Measurements from ENCODE around the gene THBS2.

THBS2 gene

GRCh38 chr6:169177516-169178166 lies 76.0 kb downstream of the THBS2 start:
- in situ Hi-C loops (cut with HindIII; ENCODE audit: low pct_ligation_motif_present, low pct_unique_long_range_greater_than_20kb, low sequenced_read_pairs), result no loop called here
- DNase-seq, result no peak

GRCh38 chr6:169176361-169176991 lies 77.2 kb downstream of the THBS2 start:
- in situ Hi-C loops (cut with HindIII; ENCODE audit: low pct_ligation_motif_present, low pct_unique_long_range_greater_than_20kb, low sequenced_read_pairs), result no loop called here

GRCh38 chr6:169175360-169175887 lies 78.2 kb downstream of the THBS2 start:
- in situ Hi-C loops (cut with HindIII; ENCODE audit: low pct_ligation_motif_present, low pct_unique_long_range_greater_than_20kb, low sequenced_read_pairs), result no loop called here

More at GRCh38 chr6:169176361-169176991, 77.2 kb downstream of the THBS2 start:
- DNase-seq, result no peak

DNA sequence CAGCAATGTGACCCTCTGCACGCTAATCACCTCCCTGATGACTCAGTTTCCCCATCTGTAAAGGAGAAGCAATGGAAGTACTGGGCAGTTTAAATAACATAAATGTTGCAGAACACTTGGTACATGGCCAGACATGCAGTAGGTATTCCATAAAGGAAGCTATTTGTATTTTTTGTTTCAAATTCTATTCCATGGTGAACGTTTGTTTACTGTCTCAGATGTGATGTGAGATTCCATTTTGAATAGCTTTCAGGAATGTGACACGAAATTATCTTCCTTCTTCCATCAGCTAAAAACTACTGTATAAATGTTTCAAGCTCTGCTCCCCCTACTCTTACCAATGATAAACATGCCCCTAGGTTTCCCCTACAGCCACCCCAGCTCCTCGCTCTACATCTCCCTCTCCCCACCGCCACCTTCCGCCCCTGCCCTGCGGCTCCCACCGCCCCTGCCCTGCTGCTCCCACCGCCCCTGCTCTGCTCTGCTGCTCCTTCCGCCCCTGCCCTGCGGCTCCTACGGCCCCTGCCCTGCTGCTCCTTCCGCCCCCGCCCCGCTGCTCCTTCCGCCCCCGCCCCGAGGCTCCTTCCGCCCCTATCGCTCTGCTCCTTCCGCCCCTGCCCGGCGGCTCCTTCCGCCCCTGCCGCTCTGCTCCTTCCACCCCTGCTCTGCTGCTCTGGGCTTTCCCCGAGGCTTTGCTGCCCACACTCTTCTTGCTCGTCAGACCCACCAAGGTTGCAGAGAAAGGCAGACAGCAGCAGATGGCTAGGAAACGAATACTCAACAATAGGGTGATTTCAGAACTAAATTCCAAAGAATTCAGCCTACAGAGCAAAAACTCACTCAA lies 78.9 kb downstream of the THBS2 start:
- in situ Hi-C loops (cut with HindIII; ENCODE audit: low pct_ligation_motif_present, low pct_unique_long_range_greater_than_20kb, low sequenced_read_pairs), result no loop called here
- DNase-seq, result no peak

More at GRCh38 chr6:169175360-169175887, 78.2 kb downstream of the THBS2 start:
- DNase-seq, result no peak

DNA sequence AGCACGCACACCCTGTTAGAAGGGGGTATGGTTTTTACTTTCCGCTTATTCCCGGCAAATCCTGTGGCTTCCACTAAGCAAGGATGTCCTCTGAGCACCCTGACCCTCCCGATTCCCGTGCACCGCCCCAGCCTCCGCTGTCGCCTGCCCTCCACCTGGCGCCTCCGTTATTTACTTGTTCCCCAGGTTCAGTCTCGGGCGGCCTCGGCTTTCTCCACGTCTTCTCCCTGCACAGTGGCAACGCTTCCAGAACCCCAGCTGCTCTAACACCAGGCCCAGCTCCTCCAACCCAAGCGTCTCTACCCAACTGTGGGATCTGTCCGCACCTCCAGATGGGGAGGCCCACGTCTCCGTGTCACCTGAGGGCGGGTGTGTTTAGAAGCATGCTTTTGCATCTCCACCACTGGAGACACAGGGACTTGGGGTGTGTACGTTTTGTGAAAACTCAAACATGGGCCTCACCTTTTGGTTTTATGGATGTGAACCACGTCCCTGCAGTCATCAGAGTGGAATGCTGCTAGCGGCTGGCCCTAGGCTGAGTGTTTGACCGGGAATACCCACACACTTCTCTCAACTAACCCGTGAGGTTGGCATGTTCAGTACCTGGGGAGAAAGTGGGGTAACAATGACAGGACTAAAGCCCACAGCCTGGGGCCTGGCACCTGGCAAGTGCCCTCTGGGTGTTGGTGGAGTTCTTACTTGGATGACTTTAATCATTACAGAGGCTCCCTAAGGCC lies 79.9 kb downstream of the THBS2 start:
- DNase-seq, result no peak

DNA sequence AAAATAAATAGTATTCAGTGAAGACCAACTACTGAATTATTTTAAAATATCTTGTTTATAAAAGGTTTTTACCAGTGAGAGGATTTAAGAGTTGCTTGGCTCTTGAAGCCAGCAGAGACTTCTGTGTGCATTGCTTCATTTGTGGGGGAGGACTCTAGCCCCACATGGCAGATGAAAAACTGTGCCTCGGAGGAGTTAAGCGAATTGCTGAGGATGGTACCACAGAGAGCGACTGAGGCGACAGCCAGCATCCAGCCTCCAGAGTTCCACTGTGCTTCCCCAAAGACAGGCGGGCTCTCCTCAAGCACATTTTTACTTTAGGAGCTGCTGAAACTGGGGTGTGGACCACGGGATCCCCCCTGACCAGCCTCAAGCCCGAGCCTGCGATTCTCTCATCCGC lies 80.7 kb downstream of the THBS2 start:
- in situ Hi-C loops (cut with HindIII; ENCODE audit: low pct_ligation_motif_present, low pct_unique_long_range_greater_than_20kb, low sequenced_read_pairs), result no loop called here
- DNase-seq, result no peak

More for the DNA sequence above, 79.9 kb downstream of the THBS2 start:
- in situ Hi-C loops (cut with HindIII; ENCODE audit: low pct_ligation_motif_present, low pct_unique_long_range_greater_than_20kb, low sequenced_read_pairs), result no loop called here

- in situ Hi-C loops (cut with HindIII; ENCODE audit: low pct_ligation_motif_present, low pct_unique_long_range_greater_than_20kb, low sequenced_read_pairs), result no loop called here
Observed at GRCh38 chr6:169172456-169172855, 81.2 kb downstream of the THBS2 start.

GRCh38 chr6:169171951-169172350 lies 81.7 kb downstream of the THBS2 start:
- in situ Hi-C loops (cut with HindIII; ENCODE audit: low pct_ligation_motif_present, low pct_unique_long_range_greater_than_20kb, low sequenced_read_pairs), result no loop called here
- no peak for DNase-seq

More at GRCh38 chr6:169172456-169172855, 81.2 kb downstream of the THBS2 start:
- DNase-seq, result no peak

DNA sequence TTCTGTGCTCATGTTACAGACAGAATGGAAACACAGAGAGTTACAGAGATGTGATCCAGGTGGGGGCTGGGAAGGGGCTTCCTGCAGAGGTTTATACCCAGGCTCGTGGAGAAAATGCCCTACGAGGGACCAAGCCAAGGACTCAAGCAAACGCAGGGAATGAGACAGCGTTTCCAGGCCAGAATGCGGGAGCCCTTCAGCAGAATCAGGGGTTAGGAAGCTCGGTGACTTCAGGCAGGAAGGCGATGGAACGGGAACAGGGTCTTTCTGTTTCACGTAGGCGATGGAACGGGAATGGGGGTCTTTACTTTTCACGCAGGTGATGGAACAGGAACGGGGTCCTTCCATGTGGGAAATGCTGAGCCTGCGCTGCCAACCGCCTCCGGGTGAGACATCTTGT lies 82.6 kb downstream of the THBS2 start:
- in situ Hi-C loops (cut with HindIII; ENCODE audit: low pct_ligation_motif_present, low pct_unique_long_range_greater_than_20kb, low sequenced_read_pairs), result no loop called here
- no peak for DNase-seq

GRCh38 chr6:169170583-169170955 lies 83.1 kb downstream of the THBS2 start:
- in situ Hi-C loops (cut with HindIII; ENCODE audit: low pct_ligation_motif_present, low pct_unique_long_range_greater_than_20kb, low sequenced_read_pairs), result no loop called here
- DNase-seq, result no peak

DNA sequence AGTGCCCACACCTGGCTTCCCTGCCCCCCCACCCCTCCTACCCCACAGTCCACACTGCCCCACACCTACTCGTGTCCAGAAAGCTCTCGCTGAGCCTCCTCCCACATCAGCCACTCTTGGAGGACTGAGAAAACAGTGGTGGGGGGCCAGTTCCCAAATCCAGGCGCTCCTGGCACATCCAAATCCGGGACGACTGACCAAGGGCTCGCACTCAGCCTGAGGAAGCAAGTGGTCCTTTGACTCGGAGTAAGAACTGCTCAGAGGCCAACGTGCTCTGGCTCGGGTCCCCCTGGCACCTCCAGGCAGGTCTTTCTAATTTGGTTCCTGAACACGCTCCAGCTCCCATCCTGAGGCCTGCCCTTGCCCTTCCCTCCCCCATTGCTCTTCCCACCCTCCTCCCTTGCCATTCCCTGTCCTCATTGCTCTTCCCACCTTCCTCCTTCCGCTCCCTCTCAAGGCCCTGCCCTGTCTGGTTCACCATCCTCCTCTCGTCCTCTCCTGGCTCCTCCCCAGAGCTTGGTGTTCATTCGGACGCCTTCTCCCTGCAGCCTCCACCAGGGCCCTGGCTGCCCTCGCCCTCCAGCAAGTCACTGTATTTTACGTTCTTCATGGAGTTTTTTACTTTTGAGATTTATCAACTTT lies 83.6 kb downstream of the THBS2 start:
- no peak for DNase-seq
- in situ Hi-C loops (cut with HindIII; ENCODE audit: low pct_ligation_motif_present, low pct_unique_long_range_greater_than_20kb, low sequenced_read_pairs), result no loop called here

DNA sequence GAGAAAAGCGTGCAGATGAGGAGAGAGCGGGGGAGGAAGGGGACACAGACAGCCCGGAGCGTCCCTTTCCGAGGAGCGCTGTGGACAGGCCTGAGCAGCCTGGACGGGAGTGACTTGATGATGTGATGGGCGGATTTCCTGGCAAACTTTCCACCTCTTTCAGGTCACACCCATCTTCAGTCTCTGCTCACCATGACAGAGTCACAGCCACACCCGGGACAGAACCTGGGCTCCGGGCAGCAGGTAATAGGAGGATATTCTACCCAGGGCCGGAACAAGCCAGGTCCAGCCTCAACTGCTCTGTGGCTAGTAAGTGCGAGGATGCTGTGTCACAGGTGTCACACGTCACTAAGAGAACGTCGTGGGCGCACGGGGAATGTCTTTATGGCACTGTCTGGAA lies 84.3 kb downstream of the THBS2 start:
- DNase-seq, result no peak
- in situ Hi-C loops (cut with HindIII; ENCODE audit: low pct_ligation_motif_present, low pct_unique_long_range_greater_than_20kb, low sequenced_read_pairs), result no loop called here

DNA sequence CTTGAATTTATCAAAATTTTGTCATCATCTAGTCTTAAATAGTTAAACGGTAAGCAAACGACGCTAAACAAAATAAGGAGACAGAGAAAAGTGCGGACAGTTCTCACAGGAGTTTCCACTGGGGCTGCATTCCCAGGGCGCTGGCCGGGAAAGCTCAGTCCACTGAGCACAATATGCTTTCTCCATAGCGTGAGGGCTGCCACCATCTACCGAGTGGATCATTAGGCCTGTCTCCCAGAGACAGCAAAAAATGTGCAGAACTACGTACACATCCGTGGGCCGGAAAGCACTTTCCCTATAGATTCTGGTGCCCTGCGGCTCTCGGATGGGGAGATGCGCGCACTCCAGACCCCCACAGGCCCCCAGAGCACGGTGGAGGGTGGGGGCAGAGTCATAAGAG lies 84.9 kb downstream of the THBS2 start:
- no peak for DNase-seq

DNA sequence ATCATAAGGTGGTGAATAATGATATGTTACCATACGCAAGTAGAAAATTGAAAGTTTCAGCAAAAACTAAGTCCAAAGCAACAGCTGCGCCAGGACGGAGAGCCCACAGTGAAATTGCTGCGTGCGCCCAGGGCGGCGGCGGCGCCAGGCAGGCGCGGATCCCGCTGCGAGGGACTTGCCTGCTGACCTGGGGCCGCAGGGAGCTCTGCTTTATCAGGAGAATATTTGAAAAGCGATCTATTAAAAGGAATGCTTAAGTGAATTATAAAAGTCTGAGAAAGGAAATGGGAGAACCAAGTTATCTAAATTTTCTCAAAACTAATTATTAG lies 85.4 kb downstream of the THBS2 start:
- in situ Hi-C loops (cut with HindIII; ENCODE audit: low pct_ligation_motif_present, low pct_unique_long_range_greater_than_20kb, low sequenced_read_pairs), result no loop called here
- no peak for DNase-seq

More for the DNA sequence above, 84.9 kb downstream of the THBS2 start:
- in situ Hi-C loops (cut with HindIII; ENCODE audit: low pct_ligation_motif_present, low pct_unique_long_range_greater_than_20kb, low sequenced_read_pairs), result no loop called here

DNA sequence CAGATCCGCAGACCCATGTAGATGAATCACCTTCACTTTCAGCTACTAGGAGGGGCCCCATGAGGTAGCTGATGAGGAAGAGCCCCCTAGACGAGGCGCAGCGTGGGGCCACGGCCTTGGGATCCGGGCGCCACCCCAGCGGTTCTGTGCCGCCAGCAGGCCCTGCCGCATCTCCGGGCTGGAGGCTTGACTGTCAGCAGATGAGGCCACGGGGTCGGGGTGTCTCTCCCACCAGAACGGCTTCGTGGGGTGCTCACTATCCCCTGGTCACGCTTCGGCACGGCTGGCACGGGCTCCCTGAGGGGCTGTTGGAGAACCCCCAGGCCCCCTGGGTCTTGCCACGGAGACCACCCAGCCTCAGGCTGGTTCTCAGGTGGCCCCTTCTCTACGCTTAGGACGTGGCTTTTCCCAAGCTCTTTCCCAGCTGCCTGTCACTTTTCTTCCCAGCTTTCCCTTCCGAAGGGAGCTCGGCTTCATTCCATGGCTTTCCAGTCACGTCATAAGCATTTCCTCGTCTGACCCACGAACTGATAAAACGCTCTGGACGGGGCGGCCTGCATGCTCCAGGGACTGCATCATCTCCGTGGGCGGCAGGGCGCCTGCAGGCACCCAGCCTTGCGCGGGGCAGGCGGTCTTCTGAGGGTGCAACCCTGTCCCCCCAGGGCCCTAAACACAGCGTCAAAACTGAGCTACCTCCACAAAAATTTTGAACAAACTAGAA lies 85.9 kb downstream of the THBS2 start:
- no peak for DNase-seq
- in situ Hi-C loops (cut with HindIII; ENCODE audit: low pct_ligation_motif_present, low pct_unique_long_range_greater_than_20kb, low sequenced_read_pairs), result no loop called here

DNA sequence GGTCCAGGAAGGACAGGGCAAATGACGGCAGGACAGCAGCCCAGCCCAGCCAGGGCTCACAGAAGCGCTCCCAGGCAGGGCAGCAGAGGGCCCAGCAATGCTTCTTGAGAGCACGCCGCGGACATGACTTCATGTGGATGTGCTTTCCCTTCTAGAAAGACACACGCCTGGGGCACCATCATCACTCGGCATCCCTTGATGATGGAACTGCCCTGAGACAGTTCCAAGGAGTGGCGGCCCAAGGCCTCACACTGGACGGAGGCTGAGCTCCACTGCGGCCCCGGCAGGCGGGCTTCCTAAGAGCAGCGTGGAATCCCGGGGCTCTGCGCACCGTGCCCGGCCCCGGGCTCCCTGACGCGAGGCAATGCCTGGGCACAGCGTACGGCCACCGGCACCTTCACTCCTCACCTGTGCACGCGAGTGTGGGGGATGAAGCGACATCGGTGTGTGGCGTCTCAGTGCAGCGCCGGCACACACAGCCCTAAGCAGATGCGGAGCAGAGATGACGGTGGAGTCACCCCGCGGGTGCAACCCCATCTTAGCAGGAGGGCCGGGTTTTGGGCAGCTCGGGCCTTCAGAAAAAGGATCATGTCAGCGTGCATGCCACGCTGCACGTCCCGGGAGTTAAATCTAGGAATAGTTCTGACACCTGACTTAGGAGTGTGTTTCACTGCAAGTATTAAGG lies 86.6 kb downstream of the THBS2 start:
- in situ Hi-C loops (cut with HindIII; ENCODE audit: low pct_ligation_motif_present, low pct_unique_long_range_greater_than_20kb, low sequenced_read_pairs), result no loop called here
- no peak for DNase-seq

Data from ACHN (cell line).